GM19193 (cell line): ENCODE results near the gene CDC42EP4.

Experiments used
- POLR2A ChIP-seq: IDR thresholded peaks from 4 replicates; pipeline ENCODE4 v1.6.1; 2011; ENCODE audit not compliant: insufficient read depth, insufficient read length; ENCODE audit errors: extremely low read depth

CDC42EP4 gene

GRCh38 chr17:73336408-73337329 lies 24.9 kb upstream of the CDC42EP4 start:
- TF ChIP-seq POLR2A, result no peak

DNA sequence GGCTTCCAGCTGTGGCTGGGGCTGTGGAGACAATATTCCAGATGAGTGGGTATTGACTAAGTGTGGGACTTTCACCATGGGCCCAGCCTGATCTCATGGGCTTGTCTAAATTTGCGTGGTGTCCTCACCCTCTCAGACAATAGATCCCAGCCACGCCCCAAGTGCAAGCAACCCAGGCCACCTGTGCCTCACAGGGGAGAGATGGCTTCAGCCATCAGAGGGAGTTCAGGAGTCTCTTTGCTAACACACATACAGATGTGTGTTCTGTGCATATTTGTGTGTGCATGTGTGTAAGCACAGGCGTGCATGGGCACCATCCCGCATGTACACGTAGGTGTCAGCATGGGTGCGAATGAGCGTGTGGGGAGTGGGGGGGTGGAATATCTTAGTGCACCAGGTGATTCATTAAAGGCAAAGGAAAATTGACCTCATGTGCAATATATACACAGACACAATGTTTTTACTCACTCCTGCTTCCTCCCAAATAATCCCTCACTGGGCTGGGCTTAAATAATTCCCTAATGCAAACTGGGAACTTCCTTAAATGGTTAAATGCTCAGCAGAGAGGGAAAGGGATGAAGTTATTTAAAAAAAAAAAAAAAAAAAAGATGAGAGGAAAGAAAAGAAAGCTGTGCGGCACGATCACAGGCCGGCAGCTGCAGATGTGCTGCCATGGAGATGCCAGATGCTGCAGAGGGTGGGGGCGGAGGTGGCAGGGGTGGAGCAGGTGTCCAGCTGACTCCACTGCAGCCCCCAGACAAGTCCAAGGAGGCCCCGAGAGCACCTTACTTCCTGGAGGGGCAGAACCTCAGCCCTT lies 24.0 kb upstream of the CDC42EP4 start:
- TF ChIP-seq POLR2A, result no peak

GRCh38 chr17:73334771-73335513 lies 23.1 kb upstream of the CDC42EP4 start:
- TF ChIP-seq POLR2A, result no peak

GRCh38 chr17:73331060-73331459 lies 19.3 kb upstream of the CDC42EP4 start:
- no peak for TF ChIP-seq POLR2A

- TF ChIP-seq POLR2A, result no peak
These were observed 15.9 kb upstream of the CDC42EP4 start for GRCh38 chr17:73327676-73328075.

DNA sequence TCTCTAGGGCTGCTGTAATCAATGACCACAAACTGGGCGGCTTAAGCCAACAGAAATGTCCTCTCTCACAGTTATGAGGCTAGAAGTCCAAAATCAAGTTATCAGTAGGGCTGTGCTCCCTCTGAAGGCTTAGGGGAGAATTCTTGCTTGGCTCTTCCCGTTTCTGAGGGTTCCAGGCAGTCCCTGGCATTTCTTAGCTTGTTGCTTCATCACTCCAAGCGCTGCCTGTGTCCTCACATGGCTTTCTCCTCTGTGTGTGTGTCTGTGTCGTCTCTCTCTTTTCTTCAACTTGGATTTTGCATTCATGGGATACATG lies 13.7 kb upstream of the CDC42EP4 start:
- no peak for TF ChIP-seq POLR2A

DNA sequence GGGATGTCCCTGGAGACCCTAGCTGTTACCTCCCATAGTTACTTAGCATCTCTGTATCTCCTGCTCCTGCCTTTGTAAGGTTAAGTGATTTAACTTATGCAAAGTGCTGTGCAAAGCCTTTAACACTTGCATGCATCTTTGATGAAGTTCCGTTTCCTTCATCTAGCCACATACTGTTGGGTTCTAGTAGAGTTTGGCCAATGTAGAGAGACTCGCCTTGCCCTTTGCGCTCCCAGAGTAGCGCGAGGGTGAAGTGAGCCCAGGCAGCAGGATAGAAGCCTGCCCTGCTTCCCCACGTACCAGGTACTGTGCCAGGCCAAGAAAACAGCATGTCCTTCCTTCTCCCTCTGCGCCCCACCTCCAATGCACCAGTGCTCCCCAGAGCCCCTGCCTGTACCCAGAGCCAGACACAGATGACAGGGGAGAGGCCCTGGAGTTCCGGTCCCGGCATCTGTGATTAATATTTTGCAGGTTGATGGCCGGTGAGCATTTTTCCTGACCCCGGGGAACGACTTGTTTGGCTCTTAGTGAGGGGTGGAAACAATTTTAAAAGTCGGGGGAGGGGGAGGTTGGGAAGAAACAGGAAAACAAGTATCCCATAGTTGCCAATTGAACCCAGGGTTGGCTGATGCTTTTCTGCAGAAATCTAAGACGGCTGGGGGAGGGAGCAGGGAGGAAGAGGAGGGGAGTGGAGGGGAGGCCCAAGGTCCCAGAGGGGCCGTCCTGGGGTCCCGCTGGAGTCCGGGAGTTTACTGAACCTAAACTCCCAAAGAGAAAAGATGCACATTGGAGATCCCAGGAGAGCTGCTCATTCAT lies 13.1 kb upstream of the CDC42EP4 start:
- no peak for TF ChIP-seq POLR2A

- TF ChIP-seq POLR2A, result no peak
These were observed 12.3 kb upstream of the CDC42EP4 start for GRCh38 chr17:73324160-73324475.

- TF ChIP-seq POLR2A, result no peak
These were observed 11.8 kb upstream of the CDC42EP4 start for GRCh38 chr17:73323409-73324159.

- TF ChIP-seq POLR2A, result no peak
These were observed 8.9 kb upstream of the CDC42EP4 start for GRCh38 chr17:73320601-73321264.

DNA sequence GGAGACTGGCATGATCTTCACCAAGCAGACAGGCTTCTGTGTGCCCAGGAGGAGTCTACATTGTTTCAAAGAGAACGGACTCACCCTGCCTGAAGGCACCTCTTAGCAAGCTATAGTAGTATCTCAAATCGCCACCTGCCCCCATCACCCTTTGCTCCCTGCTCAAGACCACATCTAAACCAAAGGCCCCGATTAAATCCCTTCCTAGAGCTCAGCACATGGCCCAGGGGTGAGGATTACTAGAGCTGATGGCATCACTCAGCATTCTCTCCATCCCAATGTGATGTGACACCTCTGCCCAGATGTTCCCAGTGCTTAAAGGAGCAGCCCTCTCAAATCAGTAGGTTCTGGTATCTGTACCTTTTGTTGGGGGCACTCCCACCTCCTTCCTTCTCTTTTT lies 8.0 kb upstream of the CDC42EP4 start:
- no peak for TF ChIP-seq POLR2A

- TF ChIP-seq POLR2A, result no peak
These were observed 7.0 kb upstream of the CDC42EP4 start for GRCh38 chr17:73318836-73319235.

GRCh38 chr17:73318427-73318813 lies 6.6 kb upstream of the CDC42EP4 start:
- TF ChIP-seq POLR2A, result no peak
